Measurements from ENCODE around the gene COL16A1. TPM values are rescaled to one million over a fixed set of nuclear protein-coding genes. Genes with fewer than 3 reads are reported as not detected.
A peak's percentile ranks its signal among the peaks of the same experiment; 100 is the strongest.

Gene COL16A1
- total RNA-seq, 1 experiment from 2014 or later: 0.50 TPM

DNA sequence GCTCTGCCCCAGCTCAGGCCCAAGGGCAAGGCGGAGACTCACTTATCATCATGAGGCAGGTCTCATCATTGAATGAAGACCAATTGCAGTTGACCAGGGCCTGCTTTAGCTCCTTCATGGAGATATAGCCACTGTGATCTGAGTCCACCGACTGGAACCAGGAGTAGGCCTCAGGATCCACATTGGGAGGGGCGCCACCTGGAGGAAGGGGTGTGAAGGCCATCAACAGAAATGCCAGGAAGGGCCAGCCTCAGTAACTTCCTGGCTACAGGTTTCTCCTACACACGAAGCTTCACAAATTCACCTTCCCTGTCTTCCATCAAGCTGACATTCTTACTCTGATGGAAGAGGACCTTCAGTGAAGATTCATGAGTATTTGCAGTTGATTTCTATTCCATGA is 70.7 kb downstream of the COL16A1 start:
- ChIA-PET POLR2A (no interaction called here), CTCF (no interaction called here)
- H3K36me3 Mint-ChIP-seq (ENCODE audit: insufficient read depth, unreplicated experiment): peaks cover 5% of the 10 kb centered on the region
- no peak overlapping the region for H3K27ac Mint-ChIP-seq (ENCODE audit: unreplicated experiment)
- Histone ChIP-seq H3K27me3 (replicated peaks; ENCODE audit: control insufficient read depth, insufficient read depth, low read length) (no peaks in the 10 kb centered on the region), H3K4me1 (no peaks in the 10 kb centered on the region), H3K9me3 (no peaks in the 10 kb centered on the region), H3K36me3 (ENCODE audit: control insufficient read depth, insufficient read depth, low read length) (no peaks in the 10 kb centered on the region; the same call in 1 of the 2 replicates), H3K4me3 (ENCODE audit: low read depth, low read length) (no peak overlapping the region)
- H3K4me3 Mint-ChIP-seq (ENCODE audit: unreplicated experiment): no peak overlapping the region
- BruUV-seq (replicated peaks): no TSS peak
- H3K27me3 Mint-ChIP-seq (ENCODE audit: insufficient read depth, unreplicated experiment): no peaks in the 10 kb centered on the region
- no peaks in the 10 kb centered on the region for H3K9me3 Mint-ChIP-seq (ENCODE audit: unreplicated experiment)
- peak in 1 of 2 experiments; percentile 53 for DNase-seq
- TF ChIP-seq, protein P1, sequence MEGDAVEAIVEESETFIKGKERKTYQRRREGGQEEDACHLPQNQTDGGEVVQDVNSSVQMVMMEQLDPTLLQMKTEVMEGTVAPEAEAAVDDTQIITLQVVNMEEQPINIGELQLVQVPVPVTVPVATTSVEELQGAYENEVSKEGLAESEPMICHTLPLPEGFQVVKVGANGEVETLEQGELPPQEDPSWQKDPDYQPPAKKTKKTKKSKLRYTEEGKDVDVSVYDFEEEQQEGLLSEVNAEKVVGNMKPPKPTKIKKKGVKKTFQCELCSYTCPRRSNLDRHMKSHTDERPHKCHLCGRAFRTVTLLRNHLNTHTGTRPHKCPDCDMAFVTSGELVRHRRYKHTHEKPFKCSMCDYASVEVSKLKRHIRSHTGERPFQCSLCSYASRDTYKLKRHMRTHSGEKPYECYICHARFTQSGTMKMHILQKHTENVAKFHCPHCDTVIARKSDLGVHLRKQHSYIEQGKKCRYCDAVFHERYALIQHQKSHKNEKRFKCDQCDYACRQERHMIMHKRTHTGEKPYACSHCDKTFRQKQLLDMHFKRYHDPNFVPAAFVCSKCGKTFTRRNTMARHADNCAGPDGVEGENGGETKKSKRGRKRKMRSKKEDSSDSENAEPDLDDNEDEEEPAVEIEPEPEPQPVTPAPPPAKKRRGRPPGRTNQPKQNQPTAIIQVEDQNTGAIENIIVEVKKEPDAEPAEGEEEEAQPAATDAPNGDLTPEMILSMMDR (IDR thresholded peaks at IDR 0.05; ENCODE audit: insufficient read depth in 1 of 2, low read depth in 1 of 2, low read length in 1 of 2, severe bottlenecking in 1 of 2, unreplicated experiment in 1 of 2): peak in 1 of 2 experiments; percentile 41
- no peaks in the 10 kb centered on the region for H3K4me1 Mint-ChIP-seq (ENCODE audit: low read depth, unreplicated experiment)
- intact Hi-C loops (cut with micrococcal nuclease; ENCODE audit: unreplicated experiment): no loop called here

DNA sequence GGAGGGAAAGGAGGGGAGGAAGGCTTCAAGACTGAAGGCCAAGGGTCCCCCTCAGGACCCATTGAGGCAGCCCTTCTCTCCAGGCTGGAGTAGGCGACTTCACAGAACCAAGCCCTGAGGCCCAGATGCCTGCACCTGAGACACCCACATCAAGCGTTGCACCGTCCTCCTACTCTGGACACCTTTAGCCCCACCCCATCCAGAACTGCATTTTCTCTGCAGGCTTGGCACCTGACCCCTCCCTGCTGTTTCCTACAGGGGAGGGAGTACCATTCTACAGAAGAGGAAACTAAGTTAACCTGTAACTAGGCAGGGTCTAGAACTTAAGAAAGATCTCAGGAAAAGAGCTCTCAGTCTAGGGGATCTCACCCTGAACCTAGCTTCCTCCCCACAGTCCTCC is 71.2 kb downstream of the COL16A1 start:
- H3K4me1 ChIP-seq: no peaks in the 10 kb centered on the region
- Mint-ChIP-seq H3K4me3 (ENCODE audit: unreplicated experiment) (no peak overlapping the region), H3K36me3 (ENCODE audit: insufficient read depth, unreplicated experiment) (peaks cover 5% of the 10 kb centered on the region), H3K9me3 (ENCODE audit: unreplicated experiment) (no peaks in the 10 kb centered on the region), H3K27me3 (ENCODE audit: insufficient read depth, unreplicated experiment) (no peaks in the 10 kb centered on the region), H3K27ac (ENCODE audit: unreplicated experiment) (no peak overlapping the region), H3K4me1 (ENCODE audit: low read depth, unreplicated experiment) (no peaks in the 10 kb centered on the region)
- BruUV-seq (replicated peaks): no TSS peak
- H3K27me3 ChIP-seq (replicated peaks; ENCODE audit: control insufficient read depth, insufficient read depth, low read length): no peaks in the 10 kb centered on the region
- no peak for DNase-seq
- no peaks in the 10 kb centered on the region; the same call in 1 of the 2 replicates for H3K36me3 ChIP-seq (ENCODE audit: control insufficient read depth, insufficient read depth, low read length)
- no peaks in the 10 kb centered on the region for H3K9me3 ChIP-seq
- intact Hi-C loops (cut with micrococcal nuclease; ENCODE audit: unreplicated experiment): no loop called here
- ChIA-PET CTCF (interaction anchor here (0.5 kb wide), 1 partner anchor 75 kb away, joined by 4 read pairs; no protein-coding TSS in a partner anchor), POLR2A (no interaction called here)
- H3K4me3 ChIP-seq (ENCODE audit: low read depth, low read length): no peak overlapping the region
- TF ChIP-seq, protein P1 (IDR thresholded peaks at IDR 0.05; ENCODE audit: insufficient read depth in 1 of 2, low read depth in 1 of 2, low read length in 1 of 2, severe bottlenecking in 1 of 2, unreplicated experiment in 1 of 2): no peak

DNA sequence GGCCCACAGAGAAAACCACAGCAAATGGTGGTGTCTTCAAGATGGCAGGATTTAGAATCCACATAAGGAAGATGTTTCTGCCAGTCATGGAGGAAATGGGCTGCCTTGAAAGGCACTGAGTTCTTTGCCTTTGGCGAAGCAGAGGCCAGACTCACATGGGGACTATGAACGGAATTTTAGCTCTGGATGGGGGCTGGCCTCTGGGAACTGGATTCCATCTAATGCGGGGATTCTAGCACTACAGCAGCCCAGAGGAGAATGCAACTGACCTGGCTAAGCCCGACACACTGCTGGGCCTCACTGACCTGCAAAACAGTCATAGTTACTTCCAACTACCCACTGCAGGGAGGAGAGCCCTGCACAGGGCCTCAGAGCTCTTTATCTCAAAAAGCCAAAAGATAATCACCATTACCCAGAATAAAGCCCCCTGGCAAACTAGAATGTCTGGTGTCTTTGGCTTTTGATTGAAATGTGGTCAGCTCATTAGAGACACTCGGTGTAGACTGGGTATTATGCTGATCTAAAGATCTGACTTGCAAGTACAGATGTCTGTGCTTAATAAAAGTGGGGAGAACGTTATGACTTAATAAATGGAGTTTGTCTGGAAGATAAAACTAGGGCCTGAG is 74.8 kb downstream of the COL16A1 start:
- Mint-ChIP-seq H3K27me3 (ENCODE audit: insufficient read depth, unreplicated experiment) (no peaks in the 10 kb centered on the region), H3K27ac (ENCODE audit: unreplicated experiment) (no peak overlapping the region), H3K4me1 (ENCODE audit: low read depth, unreplicated experiment) (no peaks in the 10 kb centered on the region), H3K36me3 (ENCODE audit: insufficient read depth, unreplicated experiment) (peaks cover 5% of the 10 kb centered on the region), H3K4me3 (ENCODE audit: unreplicated experiment) (no peak overlapping the region), H3K9me3 (ENCODE audit: unreplicated experiment) (no peaks in the 10 kb centered on the region)
- intact Hi-C loops (cut with micrococcal nuclease; ENCODE audit: unreplicated experiment): no loop called here
- ChIA-PET CTCF (no interaction called here), POLR2A (no interaction called here)
- no peaks in the 10 kb centered on the region for H3K4me1 ChIP-seq
- H3K9me3 ChIP-seq: no peaks in the 10 kb centered on the region
- H3K4me3 ChIP-seq (ENCODE audit: low read depth, low read length): no peak overlapping the region
- no peaks in the 10 kb centered on the region for H3K27me3 ChIP-seq (replicated peaks; ENCODE audit: control insufficient read depth, insufficient read depth, low read length)
- DNase-seq: no peak
- BruUV-seq (replicated peaks): no TSS peak
- no peaks in the 10 kb centered on the region; the same call in 1 of the 2 replicates for H3K36me3 ChIP-seq (ENCODE audit: control insufficient read depth, insufficient read depth, low read length)
- TF ChIP-seq, protein P1 (IDR thresholded peaks at IDR 0.05; ENCODE audit: insufficient read depth in 1 of 2, low read depth in 1 of 2, low read length in 1 of 2, severe bottlenecking in 1 of 2, unreplicated experiment in 1 of 2): no peak

Data from Caco-2 (cell line).